ENCODE data around the gene SERBP1. TPM values are rescaled to one million over a fixed set of nuclear protein-coding genes. Genes with fewer than 3 reads are reported as not detected.
A peak's percentile ranks its signal among the peaks of the same experiment; 100 is the strongest.

SERBP1 gene
- total and polyA plus RNA-seq, 12 donors, result 59.7 to 226 (median 154) TPM

DNA sequence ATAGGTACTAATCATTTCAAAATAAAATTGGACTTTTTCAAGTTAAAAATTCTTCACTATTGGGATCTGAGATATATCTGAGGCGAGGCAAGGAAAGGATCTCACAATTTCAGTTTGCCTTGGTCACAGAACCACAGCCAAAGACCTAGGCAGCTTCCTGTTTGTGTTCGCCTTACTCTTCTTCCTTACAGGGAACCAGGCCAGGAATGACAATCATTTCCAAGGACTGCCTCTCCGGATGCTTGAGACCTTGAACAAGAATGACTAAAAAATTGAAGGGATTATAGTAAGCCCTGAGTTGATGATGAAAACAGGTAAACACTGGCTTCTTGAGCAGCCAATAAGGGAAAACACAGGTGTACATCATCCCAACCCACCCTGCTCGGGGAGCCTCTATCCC is 35.2 kb upstream of the SERBP1 start:
- peak overlapping the region in 1 of 5 donors; percentile 49 for H3K27ac ChIP-seq
- no peaks in the 10 kb centered on the region for H3K9me3 ChIP-seq (replicated peaks in 1 of 3)
- intact Hi-C loops (cut with DNase I), result no loop called here
- peaks cover 0 to 8% of the 10 kb centered on the region in 2 donors for H3K4me1 ChIP-seq (replicated peaks in 1 of 2)
- peak in 5 of 7 donors; percentile 26 to 55 (median 43) for DNase-seq
- no peaks in the 10 kb centered on the region for H3K27me3 ChIP-seq
- TF ChIP-seq, protein P1, sequence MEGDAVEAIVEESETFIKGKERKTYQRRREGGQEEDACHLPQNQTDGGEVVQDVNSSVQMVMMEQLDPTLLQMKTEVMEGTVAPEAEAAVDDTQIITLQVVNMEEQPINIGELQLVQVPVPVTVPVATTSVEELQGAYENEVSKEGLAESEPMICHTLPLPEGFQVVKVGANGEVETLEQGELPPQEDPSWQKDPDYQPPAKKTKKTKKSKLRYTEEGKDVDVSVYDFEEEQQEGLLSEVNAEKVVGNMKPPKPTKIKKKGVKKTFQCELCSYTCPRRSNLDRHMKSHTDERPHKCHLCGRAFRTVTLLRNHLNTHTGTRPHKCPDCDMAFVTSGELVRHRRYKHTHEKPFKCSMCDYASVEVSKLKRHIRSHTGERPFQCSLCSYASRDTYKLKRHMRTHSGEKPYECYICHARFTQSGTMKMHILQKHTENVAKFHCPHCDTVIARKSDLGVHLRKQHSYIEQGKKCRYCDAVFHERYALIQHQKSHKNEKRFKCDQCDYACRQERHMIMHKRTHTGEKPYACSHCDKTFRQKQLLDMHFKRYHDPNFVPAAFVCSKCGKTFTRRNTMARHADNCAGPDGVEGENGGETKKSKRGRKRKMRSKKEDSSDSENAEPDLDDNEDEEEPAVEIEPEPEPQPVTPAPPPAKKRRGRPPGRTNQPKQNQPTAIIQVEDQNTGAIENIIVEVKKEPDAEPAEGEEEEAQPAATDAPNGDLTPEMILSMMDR (IDR thresholded peaks at IDR 0.05), result no peak
- TF ChIP-seq POLR2A (IDR thresholded peaks at IDR 0.05), result no peak
- no peaks in the 10 kb centered on the region for H3K36me3 ChIP-seq (replicated peaks in 1 of 2)
- H3K4me3 ChIP-seq, result no peak overlapping the region
- WGBS, 4 donors, result 24 to 49% (median 41%) methylated on average over 4 of the region's 4 CpGs

DNA sequence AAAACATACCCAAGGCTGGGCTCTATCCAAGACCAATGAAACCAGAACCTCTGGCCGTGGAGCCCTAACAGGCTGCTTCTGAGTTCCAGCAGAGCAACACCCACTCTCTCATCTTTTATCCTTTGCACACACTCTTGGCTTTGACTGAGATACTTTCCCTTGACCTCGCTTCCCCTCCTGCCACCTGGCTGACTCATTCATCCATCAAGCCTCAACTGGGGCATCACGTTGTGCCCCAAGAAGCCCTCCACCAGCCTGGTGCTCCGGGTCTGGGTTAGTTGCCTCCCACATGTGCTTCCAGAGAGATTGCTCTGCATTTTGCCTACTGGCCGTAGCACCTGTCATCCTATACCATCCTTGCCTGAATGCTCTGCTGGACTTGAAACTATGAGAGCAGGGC is 34.5 kb upstream of the SERBP1 start:
- TF ChIP-seq POLR2A (IDR thresholded peaks at IDR 0.05), result no peak
- TF ChIP-seq, protein P1 (IDR thresholded peaks at IDR 0.05), result no peak
- H3K4me1 ChIP-seq (replicated peaks in 1 of 2), result peaks cover 0 to 8% of the 10 kb centered on the region in 2 donors
- 54 to 78% (median 65%) methylated on average over 5 of the region's 5 CpGs for WGBS, 4 donors
- H3K27me3 ChIP-seq, result no peaks in the 10 kb centered on the region
- no peak for DNase-seq
- H3K36me3 ChIP-seq (replicated peaks in 1 of 2), result no peaks in the 10 kb centered on the region
- peak overlapping the region in 1 of 5 donors; percentile 40 for H3K27ac ChIP-seq
- H3K9me3 ChIP-seq (replicated peaks in 1 of 3), result no peaks in the 10 kb centered on the region
- no peak overlapping the region for H3K4me3 ChIP-seq
- intact Hi-C loops (cut with DNase I), result no loop called here

DNA sequence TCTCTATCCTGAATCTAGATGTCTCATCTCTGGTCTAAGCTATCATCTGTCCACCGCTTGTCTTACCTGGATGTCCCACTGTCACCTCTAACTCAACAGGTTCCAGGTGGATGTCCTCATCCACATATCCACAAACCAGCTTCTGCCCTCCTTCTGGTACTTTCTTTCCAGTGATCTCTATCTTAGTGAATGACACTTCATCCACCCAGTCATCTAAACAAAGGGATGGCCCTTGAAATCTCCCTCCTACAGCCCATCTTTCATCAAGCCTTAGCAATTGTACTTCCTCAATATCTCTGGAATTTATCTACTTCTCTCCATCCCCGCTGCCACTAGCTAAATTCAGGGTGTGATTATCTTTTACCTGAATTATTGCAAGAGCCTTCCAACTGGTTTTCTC is 33.9 kb upstream of the SERBP1 start:
- Histone ChIP-seq H3K27me3 (no peaks in the 10 kb centered on the region), H3K36me3 (replicated peaks in 1 of 2) (no peaks in the 10 kb centered on the region), H3K27ac (no peak overlapping the region), H3K9me3 (replicated peaks in 1 of 3) (no peaks in the 10 kb centered on the region), H3K4me1 (replicated peaks in 1 of 2) (peaks cover 0 to 8% of the 10 kb centered on the region in 2 donors), H3K4me3 (no peak overlapping the region)
- TF ChIP-seq, protein P1 (IDR thresholded peaks at IDR 0.05), result no peak
- no peak for TF ChIP-seq POLR2A (IDR thresholded peaks at IDR 0.05)
- whole genome bisulfite sequencing, 4 donors, result 97 to 98% (median 98%) methylated on average over 2 of the region's 2 CpGs
- intact Hi-C loops (cut with DNase I), result no loop called here
- no peak for DNase-seq

DNA sequence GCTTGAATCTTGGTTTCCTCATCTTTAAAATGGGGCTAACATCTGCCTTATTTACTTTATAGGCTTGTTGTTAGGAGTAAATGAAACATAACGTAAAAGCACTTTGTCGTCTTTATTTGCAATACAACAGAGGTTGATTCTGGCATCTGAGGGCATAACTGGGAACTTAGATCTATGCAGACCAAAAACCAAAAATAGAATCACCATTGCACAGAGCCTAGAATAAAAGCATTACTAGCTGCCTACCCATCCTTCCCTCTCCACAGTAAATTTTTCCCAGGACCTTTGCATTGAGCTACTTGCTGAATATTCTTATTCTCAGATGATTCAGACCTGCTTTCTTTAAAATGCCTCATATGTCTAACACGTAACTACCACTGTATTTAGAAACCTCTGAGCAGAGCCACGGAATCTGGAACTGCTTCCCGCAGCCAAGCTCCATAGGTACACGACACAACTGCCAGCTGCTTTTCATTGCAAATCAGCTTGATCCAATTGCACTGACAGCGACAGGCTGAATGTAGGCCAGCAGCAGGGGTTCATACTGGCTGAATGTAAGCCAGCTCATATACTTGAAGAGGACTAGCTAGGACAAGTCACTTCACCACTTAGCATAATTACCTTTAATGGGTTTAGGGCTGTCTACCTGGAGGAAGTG is 33.2 kb upstream of the SERBP1 start:
- Histone ChIP-seq H3K27ac (no peak overlapping the region), H3K27me3 (no peaks in the 10 kb centered on the region), H3K4me3 (no peak overlapping the region), H3K9me3 (replicated peaks in 1 of 3) (no peaks in the 10 kb centered on the region), H3K4me1 (replicated peaks in 1 of 2) (peaks cover 0 to 8% of the 10 kb centered on the region in 2 donors), H3K36me3 (replicated peaks in 1 of 2) (no peaks in the 10 kb centered on the region)
- DNase-seq, result no peak
- intact Hi-C loops (cut with DNase I), result no loop called here
- TF ChIP-seq, protein P1 (IDR thresholded peaks at IDR 0.05), result no peak
- TF ChIP-seq POLR2A (IDR thresholded peaks at IDR 0.05), result no peak
- 86 to 94% (median 90%) methylated on average over 7 of the region's 7 CpGs for WGBS, 4 donors

Measured in adrenal gland (tissue), 12 donors.